HCT116 (cell line): ENCODE data around the gene SCD5. TPM values are rescaled to one million over a fixed set of nuclear protein-coding genes. Genes with fewer than 3 reads are reported as not detected.

Experiments
- ATAC-seq: fragments of 200-7000 bp; cut with Tn5 transposase; 2 replicates; pipeline ENCODE4 v1.9.1; 2020; ENCODE audit warnings: mild to moderate bottlenecking, moderate library complexity
- BruUV-seq: library from RNA; stranded (reverse); fragments of 400-500 nt; replicated peaks from 2 replicates; lab custom pipeline; 2021; lab: Mats Ljungman, UMichigan
- CTCF ChIA-PET: fragments of 300-600 bp; sonication (Branson Sonifier 250); formaldehyde crosslinking; loops from one replicate; lab custom pipeline; 2021; ENCODE audit warnings: antibody characterized with exemption; lab: Charles Lee
- POLR2A ChIA-PET: fragments of 300-600, 350-600 bp; sonication (Branson Sonifier 250); formaldehyde crosslinking; loops from one replicate; lab custom pipeline; 2021; ENCODE audit warnings: antibody characterized with exemption; lab: Charles Lee
- RAD21 ChIA-PET, 2 experiments: fragments of 300-600 bp; sonication (Branson Sonifier 250); formaldehyde crosslinking; loops; one replicate each; lab custom pipeline; 2023; ENCODE audit warnings: low total read pairs in 2 of 2; ENCODE audit not compliant: uncharacterized antibody in 2 of 2, unreplicated experiment in 2 of 2, low non-redundant PET in 1 of 2; lab: Charles Lee
- DNase-seq: peaks from one replicate; pipeline ENCODE4 v3.0.0-alpha.2; 2010; ENCODE audit warnings: low read depth, low spot score
- H2AFZ ChIP-seq: fragments of 200-600 bp; shearing (Covaris generic), sonication (generic); 2 replicates; pipeline ENCODE4 v1.6.1; 2017; ENCODE audit warnings: low read depth, mixed run types, mixed read lengths, antibody characterized with exemption, low read length; ENCODE audit not compliant: poor library complexity, severe bottlenecking
- H3K27ac ChIP-seq: 2 replicates; pipeline ENCODE4 v1.5.1; 2012; ENCODE audit warnings: low read depth, low read length
- H3K27me3 ChIP-seq: fragments of 200-600 bp; sonication (generic); 2 replicates; pipeline ENCODE4 v1.6.1; 2016; ENCODE audit warnings: mixed run types, low read length, mixed read lengths; ENCODE audit not compliant: insufficient read depth
- H3K36me3 ChIP-seq, 2 experiments: fragments of 200-500 bp in 1 of 2; fragments of 200-600 bp in 1 of 2; sonication (Bioruptor generic) in 1 of 2; sonication (generic) in 1 of 2; 2 replicates each; pipeline versions ENCODE4 v1.5.1 to v1.6.1; 2014 to 2016; ENCODE audit warnings: low read length in 2 of 2, inconsistent platforms in 1 of 2, mixed read lengths in 1 of 2, mixed run types in 1 of 2; ENCODE audit not compliant: insufficient read depth in 2 of 2, control insufficient read depth in 1 of 2
- H3K4me1 ChIP-seq, 2 experiments: fragments of 200-600 bp in 1 of 2; sonication (generic) in 1 of 2; 2 replicates each; pipeline versions ENCODE4 v1.5.1 to v1.6.1; 2012 to 2017; ENCODE audit warnings: low read length in 2 of 2, inconsistent platforms in 1 of 2, mild to moderate bottlenecking in 1 of 2, mixed read lengths in 1 of 2, mixed run types in 1 of 2, moderate library complexity in 1 of 2; ENCODE audit not compliant: insufficient read depth in 2 of 2, control insufficient read depth in 1 of 2
- H3K4me2 ChIP-seq: fragments of 200-600 bp; sonication (generic); 2 replicates; pipeline ENCODE4 v1.6.1; 2017; ENCODE audit warnings: mixed run types, low read length, mixed read lengths
- H3K4me3 ChIP-seq, 2 experiments: fragments of 200-600 bp in 1 of 2; sonication (generic) in 1 of 2; replicated peaks in 1 of 2; 2 replicates each; pipeline ENCODE4 v1.5.1; 2011 to 2016; ENCODE audit warnings: low read length in 2 of 2, control low read depth in 1 of 2, low read depth in 1 of 2, mild to moderate bottlenecking in 1 of 2, mixed read lengths in 1 of 2, mixed run types in 1 of 2
- H3K79me2 ChIP-seq: fragments of 200-600 bp; sonication (generic); 2 replicates; pipeline ENCODE4 v1.6.1; 2017; ENCODE audit warnings: mild to moderate bottlenecking, mixed run types, low read length, moderate library complexity, mixed read lengths; ENCODE audit not compliant: insufficient read depth
- H3K9ac ChIP-seq: fragments of 200-600 bp; sonication (generic); 2 replicates; pipeline ENCODE4 v1.6.1; 2016; ENCODE audit warnings: low read length, mixed read lengths
- H3K9me2 ChIP-seq: fragments of 200-600 bp; sonication (generic), shearing (Covaris generic); 2 replicates; pipeline ENCODE4 v1.6.1; 2017; ENCODE audit warnings: mixed run types, mild to moderate bottlenecking, moderate library complexity; ENCODE audit not compliant: insufficient read depth
- H3K9me3 ChIP-seq, 2 experiments: fragments of 200-500 bp in 1 of 2; fragments of 200-600 bp in 1 of 2; sonication (Bioruptor generic) in 1 of 2; sonication (generic) in 1 of 2; 2 replicates each; pipeline ENCODE4 v1.6.1; 2014 to 2017; ENCODE audit warnings: low read length in 2 of 2, mixed read lengths in 2 of 2, inconsistent platforms in 1 of 2, low read depth in 1 of 2, mild to moderate bottlenecking in 1 of 2, mixed run types in 1 of 2, moderate library complexity in 1 of 2; ENCODE audit not compliant: control insufficient read depth in 1 of 2, insufficient read depth in 1 of 2
- H4K20me1 ChIP-seq: fragments of 200-600 bp; sonication (generic), shearing (Covaris generic); 2 replicates; pipeline ENCODE4 v1.6.1; 2017; ENCODE audit warnings: mixed run types, mild to moderate bottlenecking, moderate library complexity; ENCODE audit not compliant: insufficient read depth
- ATF3 ChIP-seq: IDR thresholded peaks from 2 replicates; pipeline ENCODE4 v1.6.1; 2012
- ELF1 ChIP-seq: IDR thresholded peaks from 2 replicates; pipeline ENCODE4 v1.6.1; 2012; ENCODE audit warnings: low read depth, borderline replicate concordance
- EZH2 ChIP-seq: fragments of 200-600 bp; sonication (generic); IDR thresholded peaks from 2 replicates; pipeline ENCODE4 v1.6.1; 2017; ENCODE audit warnings: antibody characterized with exemption, mixed run types
- FOSL1 ChIP-seq: IDR thresholded peaks from 2 replicates; pipeline ENCODE4 v1.6.1; 2012; ENCODE audit warnings: low read depth
- REST ChIP-seq: IDR thresholded peaks from 2 replicates; pipeline ENCODE4 v1.6.1; 2012; ENCODE audit warnings: low read depth
- YY1 ChIP-seq: IDR thresholded peaks from 2 replicates; pipeline ENCODE4 v1.6.1; 2011; ENCODE audit warnings: low read length, low read depth, moderate library complexity, mild to moderate bottlenecking; ENCODE audit not compliant: insufficient replicate concordance; ENCODE audit errors: extremely low read depth
- ZBTB33 ChIP-seq: IDR thresholded peaks from 2 replicates; pipeline ENCODE4 v1.6.1; 2011; ENCODE audit warnings: mild to moderate bottlenecking, low read length, moderate library complexity; ENCODE audit not compliant: insufficient replicate concordance; ENCODE audit errors: extremely low read depth
- intact Hi-C: fragments of 100-400 bp; cut with micrococcal nuclease; formaldehyde crosslinking; loops from 2 replicates; pipeline ENCODE4 v1.10.0; 2022
- total RNA-seq: library from RNA; stranded (reverse); gene quantifications from one replicate; pipeline ENCODE4 v1.2.1, GENCODE V29; 2021; ENCODE audit not compliant: unreplicated experiment

The SCD5 gene
- total RNA-seq, 1 experiment from 2014 or later, result 21.7 TPM

- Histone ChIP-seq H4K20me1 (no peaks in the 10 kb centered on the region), H3K4me1 (no peaks in the 10 kb centered on the region), H3K9me2 (no peaks in the 10 kb centered on the region), H3K4me3 (no peak overlapping the region), H3K27me3 (no peaks in the 10 kb centered on the region), H3K9me3 (no peaks in the 10 kb centered on the region), H3K79me2 (no peaks in the 10 kb centered on the region), H2AFZ (no peak overlapping the region), H3K27ac (no peak overlapping the region), H3K4me2 (no peak overlapping the region), H3K9ac (no peak overlapping the region), H3K36me3 (no peaks in the 10 kb centered on the region)
- ATAC-seq (no peak), DNase-seq (no peak)
- ChIA-PET CTCF (no interaction called here), POLR2A (no interaction called here), RAD21 (no interaction called here)
- intact Hi-C loops, result no loop called here
- BruUV-seq, result no TSS peak
- no peak for TF ChIP-seq ELF1
- TF ChIP-seq YY1, result no peak
- no peak for TF ChIP-seq FOSL1
- no peak for TF ChIP-seq EZH2
- no peak for TF ChIP-seq ZBTB33
- TF ChIP-seq REST, result no peak
- TF ChIP-seq ATF3, result no peak
Observed at GRCh38 chr4:82705169-82705927, 93.2 kb downstream of the SCD5 start.
